ENCODE results near the gene ZNF281.

Gene ZNF281

DNA sequence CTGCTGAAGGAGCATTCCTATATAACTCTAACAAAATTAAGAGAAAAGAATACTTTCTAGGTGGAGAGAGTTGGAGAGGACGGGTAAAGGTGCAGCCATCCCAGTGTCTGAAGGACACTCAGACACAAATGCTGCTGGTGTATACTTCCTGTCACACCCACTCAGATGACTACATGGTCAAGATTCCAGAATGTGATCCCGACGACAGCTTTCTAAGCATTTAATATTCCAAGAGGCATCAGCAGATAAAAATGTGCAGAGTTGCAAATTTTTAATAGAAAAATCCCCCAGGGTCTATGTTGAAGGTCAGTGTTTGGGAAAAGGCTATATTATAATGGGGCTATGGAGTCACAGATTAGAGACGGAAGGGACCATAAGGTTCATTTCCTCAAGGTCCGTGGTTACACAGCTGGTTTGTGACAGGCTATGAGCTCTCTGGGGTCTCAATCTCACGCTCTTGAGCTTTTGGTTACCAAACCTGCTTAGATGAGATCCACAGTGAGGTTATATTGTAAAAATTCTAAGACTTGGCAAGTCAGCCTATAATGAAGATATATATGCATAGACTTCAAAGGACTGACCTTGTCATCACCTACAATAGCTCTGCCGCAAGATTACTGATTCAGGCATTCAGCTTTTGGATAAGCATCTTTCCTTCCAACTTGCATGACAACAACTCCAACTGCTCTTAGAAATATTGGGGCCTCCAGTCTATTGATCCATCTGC, 35.1 kb downstream of the ZNF281 start:
- no peak for TF ChIP-seq JUND (IDR thresholded peaks at IDR 0.05; ENCODE audit: low read depth)
- no peak for DNase-seq (ENCODE audit: low read depth in 1 of 2, low spot score in 1 of 2)
- in situ Hi-C loops (cut with HindIII; ENCODE audit: low pct_unique_long_range_greater_than_20kb, low sequenced_read_pairs), result no loop called here

DNA sequence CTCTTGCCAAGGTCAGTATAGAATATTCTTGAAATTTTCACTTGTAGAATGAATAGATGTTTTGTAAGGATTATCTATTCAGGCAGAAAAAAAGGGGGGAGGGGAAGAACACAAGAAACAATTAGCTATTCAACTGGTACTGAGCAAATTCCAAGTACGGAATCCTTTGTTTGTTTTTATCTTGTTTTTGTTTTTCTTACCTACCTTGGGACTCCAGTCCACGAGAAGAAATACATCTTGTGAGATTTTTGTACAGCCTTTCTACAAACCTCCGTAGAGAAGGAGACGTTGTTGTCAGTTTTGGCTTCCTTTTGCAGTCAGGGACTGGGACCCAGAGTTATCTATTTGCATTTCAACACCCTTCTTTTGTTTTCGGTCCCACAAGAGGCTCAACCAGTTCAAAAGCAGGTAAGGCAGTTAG, 36.0 kb downstream of the ZNF281 start:
- DNase-seq (ENCODE audit: low read depth in 1 of 2, low spot score in 1 of 2), result peak in 1 of 2 experiments; percentile 61
- no peak for TF ChIP-seq JUND (IDR thresholded peaks at IDR 0.05; ENCODE audit: low read depth)
- in situ Hi-C loops (cut with HindIII; ENCODE audit: low pct_unique_long_range_greater_than_20kb, low sequenced_read_pairs), result no loop called here

DNA sequence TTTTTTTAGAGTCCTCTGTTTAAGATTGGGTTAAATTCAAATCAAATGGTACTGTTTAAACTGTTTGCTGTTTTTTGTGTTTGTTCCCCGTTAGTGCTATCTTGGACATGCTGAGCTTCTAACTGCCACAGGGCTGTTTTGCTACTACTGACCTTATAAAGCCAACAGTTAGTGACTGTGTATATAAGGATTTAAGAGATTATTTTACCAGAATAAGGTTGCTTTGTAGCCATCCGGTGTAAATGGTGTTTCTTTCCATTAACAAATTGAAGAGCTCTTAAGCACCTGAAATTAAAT, 37.0 kb downstream of the ZNF281 start:
- in situ Hi-C loops (cut with HindIII; ENCODE audit: low pct_unique_long_range_greater_than_20kb, low sequenced_read_pairs), result no loop called here
- TF ChIP-seq JUND (IDR thresholded peaks at IDR 0.05; ENCODE audit: low read depth), result peak; percentile 77
- DNase-seq (ENCODE audit: low read depth in 1 of 2, low spot score in 1 of 2), result peak in 1 of 2 experiments; percentile 73

DNA sequence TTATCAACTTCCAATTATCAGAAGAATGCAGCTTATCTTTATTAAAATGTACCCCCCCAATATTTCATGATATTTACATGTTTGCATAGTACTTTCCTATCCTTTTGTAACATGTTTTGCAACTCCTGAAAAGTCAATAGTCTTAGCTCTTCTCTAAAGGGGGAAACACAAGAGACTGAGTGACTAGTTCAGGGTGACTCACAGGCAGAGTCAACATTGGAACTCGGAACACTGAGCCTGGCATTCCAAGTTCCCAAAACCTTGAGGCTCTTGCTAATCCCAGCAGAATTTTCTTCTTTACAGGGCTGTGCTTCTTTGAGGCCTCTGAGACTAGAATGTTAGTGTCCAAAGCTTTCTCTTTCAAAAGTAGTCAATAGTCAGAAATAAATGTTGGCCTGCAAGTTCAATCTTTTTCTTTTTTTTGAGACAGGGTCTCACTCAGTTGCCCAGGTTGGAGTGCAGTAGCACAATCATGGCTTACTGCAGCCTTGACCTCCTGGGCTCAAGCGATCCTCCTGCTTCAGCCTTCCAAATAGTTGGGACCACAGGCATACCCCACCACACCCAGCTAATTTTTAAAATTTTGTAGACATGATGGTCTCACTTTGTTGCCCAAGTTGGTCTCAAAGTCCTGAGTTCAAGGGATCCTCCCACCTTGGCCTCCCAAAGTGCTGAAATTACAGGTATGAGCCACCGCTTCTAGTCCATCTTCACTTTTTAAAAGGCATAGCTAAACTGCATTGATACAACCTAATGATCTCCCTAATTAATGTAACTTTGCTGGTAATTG, 37.5 kb downstream of the ZNF281 start:
- peak in 1 of 2 experiments; percentile 94 for DNase-seq (ENCODE audit: low read depth in 1 of 2, low spot score in 1 of 2)
- in situ Hi-C loops (cut with HindIII; ENCODE audit: low pct_unique_long_range_greater_than_20kb, low sequenced_read_pairs), result no loop called here
- peak; percentile 97 for TF ChIP-seq JUND (IDR thresholded peaks at IDR 0.05; ENCODE audit: low read depth)

DNA sequence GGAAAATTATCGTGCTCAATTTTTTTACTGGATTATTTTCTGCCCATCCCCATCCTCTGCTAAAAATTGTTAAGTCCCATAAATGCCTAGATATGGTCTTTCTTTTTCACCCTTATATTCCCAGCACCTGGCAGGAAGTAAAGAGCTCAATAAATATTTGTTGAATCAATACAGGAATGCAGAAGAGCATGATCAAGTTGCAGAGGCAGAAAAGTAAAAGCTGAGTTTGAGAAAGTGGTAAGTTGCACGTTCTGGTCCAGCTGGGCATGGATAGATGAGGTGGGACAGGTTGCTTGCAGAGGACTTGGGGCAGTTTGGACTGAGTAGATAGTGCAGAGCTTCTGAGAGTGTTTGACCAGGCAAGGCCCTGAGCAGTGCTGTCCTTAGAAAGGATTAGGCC, 40.1 kb downstream of the ZNF281 start:
- TF ChIP-seq JUND (IDR thresholded peaks at IDR 0.05; ENCODE audit: low read depth), result peak; percentile 60; the same call in 1 of the 2 replicates
- DNase-seq (ENCODE audit: low read depth in 1 of 2, low spot score in 1 of 2), result peak; percentile 45 to 84
- in situ Hi-C loops (cut with HindIII; ENCODE audit: low pct_unique_long_range_greater_than_20kb, low sequenced_read_pairs), result no loop called here

DNA sequence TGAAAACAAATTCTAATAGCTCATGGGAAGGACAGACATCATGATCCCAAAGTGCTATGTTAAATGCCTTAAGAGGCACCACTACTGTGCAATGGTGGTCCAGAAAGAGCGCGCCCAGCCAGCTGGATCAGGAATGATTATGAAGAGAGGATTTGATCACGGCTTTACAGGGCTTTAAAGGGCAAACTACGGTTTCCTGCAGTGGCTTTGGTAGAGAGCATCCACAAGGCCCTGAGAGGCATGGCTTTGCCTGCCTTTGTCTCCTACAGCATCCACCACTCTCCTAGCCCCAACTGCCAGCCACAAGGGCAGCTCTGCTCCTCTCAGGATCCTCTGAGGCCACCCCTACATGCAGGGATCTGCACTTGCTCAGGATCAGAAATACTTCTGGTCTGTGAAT, 40.7 kb downstream of the ZNF281 start:
- no peak for TF ChIP-seq JUND (IDR thresholded peaks at IDR 0.05; ENCODE audit: low read depth)
- in situ Hi-C loops (cut with HindIII; ENCODE audit: low pct_unique_long_range_greater_than_20kb, low sequenced_read_pairs), result no loop called here
- DNase-seq (ENCODE audit: low read depth in 1 of 2, low spot score in 1 of 2), result no peak

DNA sequence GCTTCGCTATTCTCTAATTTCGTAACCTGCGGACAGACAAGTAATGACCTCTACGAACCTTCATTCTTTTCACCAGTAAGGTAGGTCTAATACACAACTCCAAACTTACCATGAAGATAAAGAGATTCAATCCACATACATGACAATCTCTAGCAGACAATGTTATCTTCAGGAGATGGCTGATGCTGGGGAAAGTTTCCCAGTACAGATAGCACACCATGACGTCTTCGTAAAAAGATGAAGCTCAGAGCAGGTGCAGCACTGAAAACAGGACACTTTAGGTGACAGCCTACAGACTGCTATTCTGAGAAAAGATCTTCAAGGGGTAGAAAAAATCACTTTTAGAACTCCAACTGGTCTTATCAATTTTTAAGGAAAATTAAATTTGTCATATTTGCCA, 41.3 kb downstream of the ZNF281 start:
- DNase-seq (ENCODE audit: low read depth in 1 of 2, low spot score in 1 of 2), result no peak
- no peak for TF ChIP-seq JUND (IDR thresholded peaks at IDR 0.05; ENCODE audit: low read depth)
- in situ Hi-C loops (cut with HindIII; ENCODE audit: low pct_unique_long_range_greater_than_20kb, low sequenced_read_pairs), result no loop called here

DNA sequence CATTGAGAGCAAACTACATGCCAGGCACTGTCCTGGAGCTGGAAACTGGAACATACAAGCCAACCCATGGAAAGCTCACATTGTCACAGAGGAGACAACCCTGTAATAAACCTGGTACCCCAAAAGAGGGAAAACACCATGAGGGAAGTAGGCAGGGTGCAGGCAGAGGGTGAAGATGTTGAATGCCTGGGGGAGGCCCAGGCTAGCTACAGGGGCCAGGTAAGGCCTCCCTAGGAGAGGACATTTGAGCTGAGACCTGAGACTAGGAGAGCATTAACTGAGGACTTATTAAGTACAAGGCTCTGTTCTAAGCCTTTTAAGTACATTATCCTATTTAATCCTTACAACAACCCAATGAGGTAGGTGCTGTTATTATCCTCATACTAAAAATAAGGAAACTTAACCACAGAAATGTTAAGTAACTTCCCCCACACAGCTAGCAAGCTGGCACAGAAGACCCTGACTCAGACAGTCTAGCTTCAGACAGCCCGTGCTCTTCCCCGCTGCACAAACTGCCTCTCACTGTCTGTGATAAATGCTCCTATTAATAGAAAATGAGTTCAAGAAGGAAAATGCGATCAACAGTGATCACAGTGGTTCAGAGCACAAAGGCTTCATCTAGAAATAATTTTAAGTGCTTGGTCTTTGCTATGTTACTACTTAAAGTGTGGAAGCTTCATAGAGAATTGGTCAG, 41.8 kb downstream of the ZNF281 start:
- DNase-seq (ENCODE audit: low read depth in 1 of 2, low spot score in 1 of 2), result no peak
- TF ChIP-seq JUND (IDR thresholded peaks at IDR 0.05; ENCODE audit: low read depth), result no peak
- in situ Hi-C loops (cut with HindIII; ENCODE audit: low pct_unique_long_range_greater_than_20kb, low sequenced_read_pairs), result no loop called here

DNA sequence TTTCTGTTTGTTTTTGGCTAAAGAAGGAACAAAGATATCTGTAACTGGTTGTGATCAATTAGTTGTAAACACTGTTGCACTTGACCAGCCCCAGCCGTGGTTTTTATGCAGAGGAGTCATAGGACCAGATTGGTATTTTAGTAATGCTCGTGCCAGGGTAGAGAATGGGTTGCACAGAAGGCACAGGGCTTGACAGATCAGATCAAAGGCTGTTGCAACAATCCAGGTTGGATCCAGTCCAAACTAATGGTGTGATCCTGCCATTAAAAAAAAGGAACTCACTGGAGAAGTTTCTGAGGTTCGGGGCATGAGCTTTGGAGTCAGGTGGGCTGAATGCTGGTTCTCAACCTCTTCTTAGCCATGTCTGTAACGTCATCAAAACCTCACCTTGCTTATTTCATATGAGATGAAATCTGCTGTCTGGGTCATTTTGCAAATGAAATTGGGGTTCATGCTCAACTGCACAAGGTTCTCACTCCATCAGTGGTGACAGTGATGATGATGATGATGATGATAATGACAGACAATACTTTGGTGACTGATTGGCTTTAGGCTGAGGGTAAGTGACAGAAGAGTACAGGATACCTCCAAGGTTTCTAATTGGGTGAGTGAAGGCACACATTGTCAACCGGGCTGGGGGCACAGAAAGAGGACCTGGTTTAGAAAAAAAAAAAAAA, 43.1 kb downstream of the ZNF281 start:
- in situ Hi-C loops (cut with HindIII; ENCODE audit: low pct_unique_long_range_greater_than_20kb, low sequenced_read_pairs), result no loop called here
- peak in 1 of 2 experiments; percentile 50 for DNase-seq (ENCODE audit: low read depth in 1 of 2, low spot score in 1 of 2)
- no peak for TF ChIP-seq JUND (IDR thresholded peaks at IDR 0.05; ENCODE audit: low read depth)

DNA sequence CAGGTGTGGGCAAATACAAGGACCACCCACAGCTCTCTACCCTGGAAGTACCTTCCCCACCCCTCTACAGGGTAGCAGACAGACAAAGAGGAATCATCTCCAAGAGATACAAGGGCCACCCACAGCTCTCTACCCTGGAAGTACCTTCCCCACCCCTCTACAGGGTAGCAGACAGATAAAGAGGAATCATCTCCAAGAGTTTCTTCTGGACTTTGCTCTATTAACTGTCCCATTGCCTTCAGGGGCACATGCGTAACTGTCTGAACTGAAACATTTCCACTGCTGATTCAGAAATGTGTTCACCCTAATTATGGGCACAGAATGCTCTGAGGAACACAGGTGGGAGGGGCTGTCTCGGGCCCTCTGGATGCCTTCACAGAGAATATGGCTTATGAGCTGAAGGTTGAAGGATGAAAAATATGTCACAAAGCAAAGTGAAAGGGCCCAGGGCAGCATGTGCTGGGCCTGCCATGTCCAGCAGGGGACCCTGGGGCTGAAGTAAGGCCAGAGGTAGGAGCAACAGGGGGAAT, 43.9 kb downstream of the ZNF281 start:
- in situ Hi-C loops (cut with HindIII; ENCODE audit: low pct_unique_long_range_greater_than_20kb, low sequenced_read_pairs), result no loop called here
- TF ChIP-seq JUND (IDR thresholded peaks at IDR 0.05; ENCODE audit: low read depth), result no peak
- no peak for DNase-seq (ENCODE audit: low read depth in 1 of 2, low spot score in 1 of 2)

DNA sequence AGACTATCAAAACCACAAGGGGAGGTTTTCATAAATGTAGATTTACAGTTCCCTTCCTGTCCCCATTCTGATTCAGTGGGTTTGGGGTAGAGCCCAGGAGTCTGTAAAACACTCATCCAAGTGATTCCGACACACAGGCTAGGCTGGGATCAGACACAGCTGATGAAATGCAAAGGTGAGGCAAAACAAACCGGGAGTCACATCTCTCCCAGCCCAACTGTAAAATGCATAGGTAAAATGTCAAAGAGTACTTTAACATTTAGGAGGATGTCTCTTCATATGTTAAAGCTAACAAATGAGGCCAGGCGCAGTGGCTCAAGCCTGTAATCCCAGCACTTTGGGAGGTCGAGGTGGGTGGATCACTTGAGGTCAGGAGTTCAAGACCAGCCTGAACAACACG, 45.0 kb downstream of the ZNF281 start:
- TF ChIP-seq JUND (IDR thresholded peaks at IDR 0.05; ENCODE audit: low read depth), result no peak
- DNase-seq (ENCODE audit: low read depth in 1 of 2, low spot score in 1 of 2), result no peak
- in situ Hi-C loops (cut with HindIII; ENCODE audit: low pct_unique_long_range_greater_than_20kb, low sequenced_read_pairs), result no loop called here

DNA sequence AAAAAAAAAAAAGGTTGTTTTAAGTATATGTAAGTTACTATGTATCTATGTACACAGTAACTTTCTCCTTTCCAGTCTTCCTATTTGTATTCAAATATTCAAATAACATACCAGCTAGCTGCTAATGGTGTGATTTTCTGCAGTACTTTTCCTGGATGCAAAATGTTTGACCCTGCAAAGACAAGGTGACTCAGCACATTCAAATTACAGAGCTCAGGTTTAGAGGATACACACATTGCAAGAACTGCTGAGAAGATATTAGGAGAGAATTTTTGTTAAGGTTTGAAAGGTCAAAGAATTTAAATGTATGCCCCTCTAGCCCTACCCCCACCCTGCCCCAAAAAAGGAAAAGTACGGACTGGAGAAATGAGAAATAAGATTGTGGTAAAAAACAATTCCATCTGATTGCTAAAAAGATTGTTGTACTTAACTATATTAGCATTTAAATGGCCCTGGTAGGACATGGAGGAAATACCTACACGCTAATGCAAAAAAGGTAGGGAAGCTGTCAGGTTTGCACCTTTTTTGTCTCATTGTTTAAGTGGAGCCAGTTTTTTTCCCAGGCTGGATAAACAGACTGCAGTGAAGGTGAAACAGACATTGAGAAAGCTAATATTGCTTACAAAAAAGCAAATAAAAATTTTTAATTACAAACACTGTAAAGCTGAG, 45.6 kb downstream of the ZNF281 start:
- DNase-seq (ENCODE audit: low read depth in 1 of 2, low spot score in 1 of 2), result peak in 1 of 2 experiments; percentile 44
- in situ Hi-C loops (cut with HindIII; ENCODE audit: low pct_unique_long_range_greater_than_20kb, low sequenced_read_pairs), result no loop called here
- no peak for TF ChIP-seq JUND (IDR thresholded peaks at IDR 0.05; ENCODE audit: low read depth)

Measured in T47D (cell line).